ENCODE results near the gene PLCG1.

DNA sequence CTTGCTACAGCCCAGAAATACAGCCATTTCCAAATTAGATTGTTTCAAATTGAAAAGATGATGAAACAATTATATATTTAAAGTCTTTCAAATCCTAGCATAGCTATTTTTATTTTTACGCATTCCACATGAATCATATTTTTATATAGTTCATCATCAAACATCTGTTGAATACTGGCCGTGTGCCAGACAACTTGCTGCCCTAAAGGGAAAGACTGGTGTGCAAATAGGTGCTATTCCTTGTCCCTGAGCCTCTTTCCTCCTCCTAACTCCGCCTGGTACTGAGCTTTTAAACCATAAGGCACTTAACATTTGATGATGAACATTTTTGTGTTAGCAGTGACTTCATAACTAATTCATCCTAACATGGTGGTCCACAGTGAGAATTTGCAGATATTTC, 18.7 kb upstream of the PLCG1 start:
- TF ChIP-seq, protein P1, sequence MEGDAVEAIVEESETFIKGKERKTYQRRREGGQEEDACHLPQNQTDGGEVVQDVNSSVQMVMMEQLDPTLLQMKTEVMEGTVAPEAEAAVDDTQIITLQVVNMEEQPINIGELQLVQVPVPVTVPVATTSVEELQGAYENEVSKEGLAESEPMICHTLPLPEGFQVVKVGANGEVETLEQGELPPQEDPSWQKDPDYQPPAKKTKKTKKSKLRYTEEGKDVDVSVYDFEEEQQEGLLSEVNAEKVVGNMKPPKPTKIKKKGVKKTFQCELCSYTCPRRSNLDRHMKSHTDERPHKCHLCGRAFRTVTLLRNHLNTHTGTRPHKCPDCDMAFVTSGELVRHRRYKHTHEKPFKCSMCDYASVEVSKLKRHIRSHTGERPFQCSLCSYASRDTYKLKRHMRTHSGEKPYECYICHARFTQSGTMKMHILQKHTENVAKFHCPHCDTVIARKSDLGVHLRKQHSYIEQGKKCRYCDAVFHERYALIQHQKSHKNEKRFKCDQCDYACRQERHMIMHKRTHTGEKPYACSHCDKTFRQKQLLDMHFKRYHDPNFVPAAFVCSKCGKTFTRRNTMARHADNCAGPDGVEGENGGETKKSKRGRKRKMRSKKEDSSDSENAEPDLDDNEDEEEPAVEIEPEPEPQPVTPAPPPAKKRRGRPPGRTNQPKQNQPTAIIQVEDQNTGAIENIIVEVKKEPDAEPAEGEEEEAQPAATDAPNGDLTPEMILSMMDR (IDR thresholded peaks at IDR 0.05), result no peak
- no peak for TF ChIP-seq POLR2A (IDR thresholded peaks at IDR 0.05)
